SK-N-SH treated with all-trans-retinoic acid at 6 μM for 48 hours (cell line): ENCODE results near the gene GATA6.
"Not testable (repeated sequence)": the region's sequence is repeated elsewhere in the genome, so short reads cannot be mapped to it uniquely, and the experiment has no call there.

Source experiments
- ATAC-seq: fragments of 200-7000 bp; cut with Tn5 transposase; 3 replicates; pipeline ENCODE4 v1.9.1; 2020; ENCODE audit warnings: mild to moderate bottlenecking, moderate library complexity
- ARNTL ChIP-seq: fragments of 450-650 bp; formaldehyde crosslinking; IDR thresholded peaks from 2 replicates; pipeline ENCODE4 v1.5.0; 2020; ENCODE audit warnings: low read depth, mild to moderate bottlenecking, moderate library complexity, borderline replicate concordance
- BACH2 ChIP-seq: fragments of 250-450 bp; sonication (Bioruptor Pico); IDR thresholded peaks from 2 replicates; pipeline ENCODE4 v1.9.0; 2021; ENCODE audit warnings: mild to moderate bottlenecking, borderline replicate concordance
- CSDC2 ChIP-seq: fragments of 250-450 bp; sonication (Bioruptor Pico); IDR thresholded peaks from 2 replicates; pipeline ENCODE4 v1.5.0; 2020; ENCODE audit warnings: mild to moderate bottlenecking, moderate library complexity
- ESRRG ChIP-seq: fragments of 250-450 bp; sonication (Bioruptor Pico); IDR thresholded peaks from 2 replicates; pipeline ENCODE4 v1.6.1; 2021; ENCODE audit warnings: mild to moderate bottlenecking
- GLIS3 ChIP-seq: fragments of 250-450 bp; sonication (Bioruptor Pico); IDR thresholded peaks from 2 replicates; pipeline ENCODE4 v1.5.0; 2020; ENCODE audit warnings: mild to moderate bottlenecking, moderate library complexity
- OSR1 ChIP-seq: fragments of 250-450 bp; sonication (Bioruptor Pico); IDR thresholded peaks from 2 replicates; pipeline ENCODE4 v1.8.0; 2022; ENCODE audit warnings: moderate library complexity, mild to moderate bottlenecking, inconsistent platforms
- PPARA ChIP-seq: fragments of 250-450 bp; sonication (Bioruptor Pico); IDR thresholded peaks from 2 replicates; pipeline ENCODE4 v1.5.0; 2020; ENCODE audit warnings: mild to moderate bottlenecking, borderline replicate concordance
- RARB ChIP-seq: fragments of 250-450 bp; sonication (Bioruptor Pico); IDR thresholded peaks from 2 replicates; pipeline ENCODE4 v1.8.0; 2021; ENCODE audit warnings: mild to moderate bottlenecking, moderate library complexity
- SNAI2 ChIP-seq: fragments of 250-450 bp; sonication (Bioruptor Pico); IDR thresholded peaks from 2 replicates; pipeline ENCODE4 v1.5.0; 2020; ENCODE audit warnings: mild to moderate bottlenecking, moderate library complexity
- TCF4 ChIP-seq: fragments of 250-450 bp; sonication (Bioruptor Pico); IDR thresholded peaks from 2 replicates; pipeline ENCODE4 v1.8.0; 2021; ENCODE audit warnings: mild to moderate bottlenecking, moderate library complexity, borderline replicate concordance
- TOX ChIP-seq: fragments of 250-450 bp; sonication (Bioruptor Pico); IDR thresholded peaks from 2 replicates; pipeline ENCODE4 v1.8.0; 2021; ENCODE audit warnings: mild to moderate bottlenecking, moderate library complexity, borderline replicate concordance
- ZC3H10 ChIP-seq: fragments of 250-450 bp; sonication (Bioruptor Pico); IDR thresholded peaks from 2 replicates; pipeline ENCODE4 v1.5.1; 2021; ENCODE audit warnings: mild to moderate bottlenecking, moderate library complexity
- ZFP3 ChIP-seq: fragments of 250-450 bp; sonication (Bioruptor Pico); IDR thresholded peaks from 2 replicates; pipeline ENCODE4 v1.5.0; 2020; ENCODE audit warnings: mild to moderate bottlenecking, moderate library complexity
- ZFP30 ChIP-seq: fragments of 450-650 bp; formaldehyde crosslinking; IDR thresholded peaks from 2 replicates; pipeline ENCODE4 v1.5.0; 2022; ENCODE audit warnings: mild to moderate bottlenecking, moderate library complexity
- ZNF565 ChIP-seq: fragments of 450-650 bp; formaldehyde crosslinking; conservative IDR thresholded peaks from 2 replicates; pipeline ENCODE4 v1.5.0; 2020; ENCODE audit warnings: low read depth, mild to moderate bottlenecking, moderate library complexity
- ZNF70 ChIP-seq: fragments of 450-650 bp; formaldehyde crosslinking; IDR thresholded peaks from 2 replicates; pipeline ENCODE4 v1.5.0; 2020; ENCODE audit warnings: mild to moderate bottlenecking, moderate library complexity
- ZNF8 ChIP-seq: fragments of 450-650 bp; formaldehyde crosslinking; IDR thresholded peaks from 2 replicates; pipeline ENCODE4 v1.5.0; 2020; ENCODE audit warnings: mild to moderate bottlenecking, moderate library complexity
- TF ChIP-seq, protein P1 (sequence below): fragments of 250-450 bp; sonication (Bioruptor Pico); IDR thresholded peaks from 2 replicates; pipeline ENCODE4 v1.5.0; 2020; ENCODE audit warnings: mild to moderate bottlenecking, moderate library complexity
- TF ChIP-seq, protein P2 (sequence below): fragments of 250-450 bp; sonication (Bioruptor Pico); IDR thresholded peaks from 2 replicates; pipeline ENCODE4 v1.8.0; 2021; ENCODE audit warnings: low read depth, mild to moderate bottlenecking, moderate library complexity, borderline replicate concordance
- TF ChIP-seq, protein P3 (sequence below): fragments of 250-450 bp; sonication (Bioruptor Pico); IDR thresholded peaks from 2 replicates; pipeline ENCODE4 v1.5.1; 2020; ENCODE audit warnings: low read depth, mild to moderate bottlenecking, moderate library complexity
- TF ChIP-seq, protein P4 (sequence below): fragments of 250-450 bp; sonication (Bioruptor Pico); IDR thresholded peaks from 2 replicates; pipeline ENCODE4 v1.5.1; 2021; ENCODE audit warnings: mild to moderate bottlenecking, moderate library complexity

Gene GATA6

DNA sequence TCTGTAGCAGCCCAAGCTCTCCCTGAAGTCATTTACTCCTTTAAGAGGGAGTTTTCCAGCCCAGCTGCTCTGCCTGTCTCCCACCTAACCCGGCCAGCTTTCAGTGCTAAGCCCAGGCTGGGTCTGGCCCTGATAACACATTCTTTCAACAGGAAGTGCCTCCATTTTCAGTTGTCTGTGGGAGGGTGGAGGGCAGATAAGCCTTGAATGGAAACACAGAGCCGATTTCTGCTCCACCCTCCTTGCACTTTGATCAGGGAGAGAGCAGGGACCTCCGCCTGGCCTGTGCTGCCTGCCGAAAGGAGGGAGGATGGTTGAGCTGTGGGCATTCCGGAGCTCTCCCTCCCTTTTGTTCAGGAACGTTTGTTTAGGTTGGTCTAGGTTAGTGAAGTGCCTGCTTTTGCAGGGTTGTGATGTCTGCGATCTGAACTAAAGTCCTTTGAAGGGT is 24.8 kb downstream of the GATA6 start:
- no peak for TF ChIP-seq ZNF8 (CRISPR knock-in tag)
- TF ChIP-seq ESRRG, result no peak
- no peak for TF ChIP-seq PPARA
- no peak for TF ChIP-seq ZC3H10 (CRISPR knock-in tag)
- no peak for TF ChIP-seq ZFP3 (CRISPR knock-in tag)
- TF ChIP-seq, protein P1, sequence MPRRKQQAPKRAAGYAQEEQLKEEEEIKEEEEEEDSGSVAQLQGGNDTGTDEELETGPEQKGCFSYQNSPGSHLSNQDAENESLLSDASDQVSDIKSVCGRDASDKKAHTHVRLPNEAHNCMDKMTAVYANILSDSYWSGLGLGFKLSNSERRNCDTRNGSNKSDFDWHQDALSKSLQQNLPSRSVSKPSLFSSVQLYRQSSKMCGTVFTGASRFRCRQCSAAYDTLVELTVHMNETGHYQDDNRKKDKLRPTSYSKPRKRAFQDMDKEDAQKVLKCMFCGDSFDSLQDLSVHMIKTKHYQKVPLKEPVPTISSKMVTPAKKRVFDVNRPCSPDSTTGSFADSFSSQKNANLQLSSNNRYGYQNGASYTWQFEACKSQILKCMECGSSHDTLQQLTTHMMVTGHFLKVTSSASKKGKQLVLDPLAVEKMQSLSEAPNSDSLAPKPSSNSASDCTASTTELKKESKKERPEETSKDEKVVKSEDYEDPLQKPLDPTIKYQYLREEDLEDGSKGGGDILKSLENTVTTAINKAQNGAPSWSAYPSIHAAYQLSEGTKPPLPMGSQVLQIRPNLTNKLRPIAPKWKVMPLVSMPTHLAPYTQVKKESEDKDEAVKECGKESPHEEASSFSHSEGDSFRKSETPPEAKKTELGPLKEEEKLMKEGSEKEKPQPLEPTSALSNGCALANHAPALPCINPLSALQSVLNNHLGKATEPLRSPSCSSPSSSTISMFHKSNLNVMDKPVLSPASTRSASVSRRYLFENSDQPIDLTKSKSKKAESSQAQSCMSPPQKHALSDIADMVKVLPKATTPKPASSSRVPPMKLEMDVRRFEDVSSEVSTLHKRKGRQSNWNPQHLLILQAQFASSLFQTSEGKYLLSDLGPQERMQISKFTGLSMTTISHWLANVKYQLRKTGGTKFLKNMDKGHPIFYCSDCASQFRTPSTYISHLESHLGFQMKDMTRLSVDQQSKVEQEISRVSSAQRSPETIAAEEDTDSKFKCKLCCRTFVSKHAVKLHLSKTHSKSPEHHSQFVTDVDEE (CRISPR knock-in tag), result no peak
- TF ChIP-seq, protein P2, sequence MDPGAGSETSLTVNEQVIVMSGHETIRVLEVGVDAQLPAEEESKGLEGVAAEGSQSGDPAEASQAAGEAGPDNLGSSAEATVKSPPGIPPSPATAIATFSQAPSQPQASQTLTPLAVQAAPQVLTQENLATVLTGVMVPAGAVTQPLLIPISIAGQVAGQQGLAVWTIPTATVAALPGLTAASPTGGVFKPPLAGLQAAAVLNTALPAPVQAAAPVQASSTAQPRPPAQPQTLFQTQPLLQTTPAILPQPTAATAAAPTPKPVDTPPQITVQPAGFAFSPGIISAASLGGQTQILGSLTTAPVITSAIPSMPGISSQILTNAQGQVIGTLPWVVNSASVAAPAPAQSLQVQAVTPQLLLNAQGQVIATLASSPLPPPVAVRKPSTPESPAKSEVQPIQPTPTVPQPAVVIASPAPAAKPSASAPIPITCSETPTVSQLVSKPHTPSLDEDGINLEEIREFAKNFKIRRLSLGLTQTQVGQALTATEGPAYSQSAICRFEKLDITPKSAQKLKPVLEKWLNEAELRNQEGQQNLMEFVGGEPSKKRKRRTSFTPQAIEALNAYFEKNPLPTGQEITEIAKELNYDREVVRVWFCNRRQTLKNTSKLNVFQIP, result no peak
- TF ChIP-seq SNAI2 (CRISPR knock-in tag), result no peak
- no peak for TF ChIP-seq BACH2 (CRISPR knock-in tag)
- TF ChIP-seq TCF4 (CRISPR knock-in tag), result no peak
- TF ChIP-seq OSR1 (CRISPR knock-in tag), result no peak
- TF ChIP-seq, protein P3, sequence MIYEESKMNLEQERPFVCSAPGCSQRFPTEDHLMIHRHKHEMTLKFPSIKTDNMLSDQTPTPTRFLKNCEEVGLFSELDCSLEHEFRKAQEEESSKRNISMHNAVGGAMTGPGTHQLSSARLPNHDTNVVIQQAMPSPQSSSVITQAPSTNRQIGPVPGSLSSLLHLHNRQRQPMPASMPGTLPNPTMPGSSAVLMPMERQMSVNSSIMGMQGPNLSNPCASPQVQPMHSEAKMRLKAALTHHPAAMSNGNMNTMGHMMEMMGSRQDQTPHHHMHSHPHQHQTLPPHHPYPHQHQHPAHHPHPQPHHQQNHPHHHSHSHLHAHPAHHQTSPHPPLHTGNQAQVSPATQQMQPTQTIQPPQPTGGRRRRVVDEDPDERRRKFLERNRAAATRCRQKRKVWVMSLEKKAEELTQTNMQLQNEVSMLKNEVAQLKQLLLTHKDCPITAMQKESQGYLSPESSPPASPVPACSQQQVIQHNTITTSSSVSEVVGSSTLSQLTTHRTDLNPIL (CRISPR knock-in tag), result no peak
- TF ChIP-seq GLIS3, result no peak
- no peak for TF ChIP-seq CSDC2 (CRISPR knock-in tag)
- no peak for TF ChIP-seq RARB (CRISPR knock-in tag)
- TF ChIP-seq TOX (CRISPR knock-in tag), result no peak
- TF ChIP-seq ARNTL (CRISPR knock-in tag), result no peak
- no peak for TF ChIP-seq ZNF565 (CRISPR knock-in tag)
- ATAC-seq, result no peak

DNA sequence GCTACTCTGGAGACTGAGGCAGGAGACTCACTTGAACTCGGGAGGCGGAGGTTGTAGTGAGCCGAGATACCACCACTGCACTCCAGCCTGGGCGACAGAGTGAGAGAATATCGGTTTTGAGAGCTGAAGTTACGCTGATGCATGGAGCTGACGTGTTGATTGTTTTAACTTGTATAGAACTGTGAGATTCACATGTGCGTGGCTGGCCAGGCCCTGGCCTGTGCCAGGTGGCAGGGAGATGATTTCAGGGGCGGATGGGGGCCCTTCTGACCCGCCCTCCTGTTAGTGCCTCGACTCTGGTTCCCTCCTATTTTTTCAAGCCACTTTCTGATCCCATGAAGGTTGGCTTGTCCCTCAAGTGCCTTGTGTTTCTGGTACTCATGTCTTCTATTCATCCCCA is 25.7 kb downstream of the GATA6 start:
- no peak for TF ChIP-seq ZNF70 (CRISPR knock-in tag)
- TF ChIP-seq, protein P3 (CRISPR knock-in tag), result no peak
- TF ChIP-seq RARB (CRISPR knock-in tag), result no peak
- no peak for TF ChIP-seq ZNF565 (CRISPR knock-in tag)
- no peak for TF ChIP-seq TCF4 (CRISPR knock-in tag)
- no peak for TF ChIP-seq OSR1 (CRISPR knock-in tag)
- no peak for ATAC-seq

DNA sequence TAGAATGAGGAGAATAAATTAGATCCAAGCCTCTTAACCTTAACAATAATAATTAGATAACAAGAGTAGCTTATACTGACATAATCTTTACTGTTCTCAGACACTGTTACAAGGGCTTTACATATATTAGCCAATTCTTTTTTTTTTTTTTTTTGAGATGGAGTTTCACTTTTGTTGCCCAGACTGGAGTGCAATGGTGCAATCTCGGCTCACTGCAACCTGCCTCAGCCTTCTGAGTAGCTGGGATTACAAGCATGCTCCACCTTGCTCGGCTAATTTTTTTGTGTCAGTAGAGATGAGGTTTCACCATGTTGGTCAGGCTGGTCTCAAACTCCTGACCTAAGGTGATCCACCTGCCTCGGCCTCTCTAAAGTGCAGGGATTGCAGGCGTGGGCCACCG is 27.6 kb downstream of the GATA6 start:
- ATAC-seq, result not testable (repeated sequence)

DNA sequence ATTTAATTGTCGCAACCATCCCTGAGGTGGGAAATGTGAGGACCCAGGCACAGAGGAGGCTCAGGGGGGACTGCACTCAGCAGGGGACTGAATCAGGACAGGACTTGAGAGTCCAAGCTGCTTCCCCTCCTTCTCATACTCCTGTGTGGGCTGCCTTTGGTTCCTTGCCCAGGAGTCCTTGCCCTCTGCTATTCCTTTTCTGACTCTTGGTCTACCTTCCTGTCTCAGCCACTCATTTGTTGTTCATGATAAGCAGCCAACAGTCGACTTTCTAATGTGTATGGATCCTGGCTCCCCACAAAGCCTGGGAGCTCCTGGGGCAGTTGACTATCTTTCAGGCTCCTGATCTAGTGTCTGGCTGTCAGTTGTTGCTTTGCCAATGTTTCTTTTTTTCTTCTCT is 28.3 kb downstream of the GATA6 start:
- TF ChIP-seq, protein P2, result no peak
- no peak for TF ChIP-seq ZNF8 (CRISPR knock-in tag)
- TF ChIP-seq, protein P3 (CRISPR knock-in tag), result no peak
- TF ChIP-seq ZFP3 (CRISPR knock-in tag), result no peak
- no peak for TF ChIP-seq GLIS3
- no peak for TF ChIP-seq ZFP30 (CRISPR knock-in tag)
- TF ChIP-seq ZNF70 (CRISPR knock-in tag), result no peak
- no peak for TF ChIP-seq TOX (CRISPR knock-in tag)
- TF ChIP-seq, protein P4, sequence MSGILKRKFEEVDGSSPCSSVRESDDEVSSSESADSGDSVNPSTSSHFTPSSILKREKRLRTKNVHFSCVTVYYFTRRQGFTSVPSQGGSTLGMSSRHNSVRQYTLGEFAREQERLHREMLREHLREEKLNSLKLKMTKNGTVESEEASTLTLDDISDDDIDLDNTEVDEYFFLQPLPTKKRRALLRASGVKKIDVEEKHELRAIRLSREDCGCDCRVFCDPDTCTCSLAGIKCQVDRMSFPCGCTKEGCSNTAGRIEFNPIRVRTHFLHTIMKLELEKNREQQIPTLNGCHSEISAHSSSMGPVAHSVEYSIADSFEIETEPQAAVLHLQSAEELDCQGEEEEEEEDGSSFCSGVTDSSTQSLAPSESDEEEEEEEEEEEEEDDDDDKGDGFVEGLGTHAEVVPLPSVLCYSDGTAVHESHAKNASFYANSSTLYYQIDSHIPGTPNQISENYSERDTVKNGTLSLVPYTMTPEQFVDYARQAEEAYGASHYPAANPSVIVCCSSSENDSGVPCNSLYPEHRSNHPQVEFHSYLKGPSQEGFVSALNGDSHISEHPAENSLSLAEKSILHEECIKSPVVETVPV (CRISPR knock-in tag), result no peak

More for the DNA sequence above, 28.3 kb downstream of the GATA6 start:
- no peak for ATAC-seq
